ENCODE data around the gene CMIP. TPM values are rescaled to one million over a fixed set of nuclear protein-coding genes. Genes with fewer than 3 reads are reported as not detected.

CMIP gene
- polyA plus RNA-seq, 3 donors from 2014 or later: 0.53 to 1.7 TPM; not detected in 1

- Mint-ChIP-seq H3K27me3 (ENCODE audit: low read depth in 3 of 3) (peaks cover 2 to 10% (median 5%) of the 10 kb centered on the region in 3 donors), H3K27ac (peak overlapping the region; percentile 52 to 88 (median 80)), H3K4me1 (peaks cover 80 to 84% of the 10 kb centered on the region in 2 donors), H3K36me3 (peaks cover 1 to 4% (median 4%) of the 10 kb centered on the region in 3 donors), H3K4me3 (peak overlapping the region in 3 of 5 donors; percentile 2 to 27 (median 6)), H3K9me3 (no peaks in the 10 kb centered on the region)
- DNase-seq: no peak
Observed at GRCh38 chr16:81553080-81553813, 108.6 kb downstream of the CMIP start.

- no peak for DNase-seq
- H3K36me3 Mint-ChIP-seq: peaks cover 4% of the 10 kb centered on the region in 3 donors
- H3K4me1 Mint-ChIP-seq: peaks cover 87% of the 10 kb centered on the region in 2 donors
- H3K9me3 Mint-ChIP-seq: no peaks in the 10 kb centered on the region
- H3K4me3 Mint-ChIP-seq: peak overlapping the region in 4 of 5 donors; percentile 16 to 40 (median 36)
- H3K27me3 Mint-ChIP-seq (ENCODE audit: low read depth in 3 of 3): peaks cover 2 to 10% (median 5%) of the 10 kb centered on the region in 3 donors
- H3K27ac Mint-ChIP-seq: peak overlapping the region; percentile 78 to 89 (median 86)
Observed at GRCh38 chr16:81553814-81554675, 109.4 kb downstream of the CMIP start.

GRCh38 chr16:81554979-81555378, 110.4 kb downstream of the CMIP start:
- H3K9me3 Mint-ChIP-seq: no peaks in the 10 kb centered on the region
- peaks cover 85 to 92% of the 10 kb centered on the region in 2 donors for H3K4me1 Mint-ChIP-seq
- H3K27ac Mint-ChIP-seq: peak overlapping the region; percentile 46 to 89 (median 68)
- peaks cover 0 to 8% (median 5%) of the 10 kb centered on the region in 3 donors for H3K27me3 Mint-ChIP-seq (ENCODE audit: low read depth in 3 of 3)
- H3K4me3 Mint-ChIP-seq: no peak overlapping the region
- DNase-seq: no peak
- H3K36me3 Mint-ChIP-seq: peaks cover 4% of the 10 kb centered on the region in 3 donors

GRCh38 chr16:81555660-81556059, 111.1 kb downstream of the CMIP start:
- Mint-ChIP-seq H3K4me3 (no peak overlapping the region), H3K9me3 (no peaks in the 10 kb centered on the region), H3K36me3 (peaks cover 4% of the 10 kb centered on the region in 3 donors), H3K27ac (peak overlapping the region; percentile 74 to 90 (median 84)), H3K27me3 (ENCODE audit: low read depth in 3 of 3) (peaks cover 0 to 8% (median 5%) of the 10 kb centered on the region in 3 donors), H3K4me1 (peaks cover 82 to 88% of the 10 kb centered on the region in 2 donors)
- no peak for DNase-seq

- Mint-ChIP-seq H3K27ac (peak overlapping the region; percentile 68 to 90 (median 85)), H3K4me1 (peaks cover 78 to 86% of the 10 kb centered on the region in 2 donors), H3K27me3 (ENCODE audit: low read depth in 3 of 3) (peaks cover 0 to 8% (median 8%) of the 10 kb centered on the region in 3 donors), H3K9me3 (no peaks in the 10 kb centered on the region), H3K4me3 (peak overlapping the region in 4 of 5 donors; percentile 36 to 54 (median 40)), H3K36me3 (peaks cover 4% of the 10 kb centered on the region in 3 donors)
- DNase-seq: peak; percentile 41 to 58 (median 47)
Observed at GRCh38 chr16:81556715-81557284, 112.2 kb downstream of the CMIP start.

- Mint-ChIP-seq H3K27me3 (ENCODE audit: low read depth in 3 of 3) (peaks cover 0 to 7% (median 4%) of the 10 kb centered on the region in 3 donors), H3K4me1 (peaks cover 72 to 82% of the 10 kb centered on the region in 2 donors), H3K4me3 (peak overlapping the region in 3 of 5 donors; percentile 9 to 24 (median 23)), H3K9me3 (no peaks in the 10 kb centered on the region), H3K27ac (peak overlapping the region in 5 of 6 donors; percentile 39 to 84 (median 55)), H3K36me3 (peaks cover 4% of the 10 kb centered on the region in 3 donors)
- no peak for DNase-seq
Observed at GRCh38 chr16:81558077-81558443, 113.5 kb downstream of the CMIP start.

GRCh38 chr16:81558444-81559175, 114.0 kb downstream of the CMIP start:
- H3K27ac Mint-ChIP-seq: peak overlapping the region in 5 of 6 donors; percentile 39 to 84 (median 60)
- H3K4me1 Mint-ChIP-seq: peaks cover 72 to 82% of the 10 kb centered on the region in 2 donors

GRCh38 chr16:81560979-81561657, 116.5 kb downstream of the CMIP start:
- DNase-seq: no peak
- H3K9me3 Mint-ChIP-seq: no peaks in the 10 kb centered on the region
- H3K4me1 Mint-ChIP-seq: peaks cover 57 to 69% of the 10 kb centered on the region in 2 donors
- H3K27me3 Mint-ChIP-seq (ENCODE audit: low read depth in 3 of 3): peaks cover 0 to 4% (median 1%) of the 10 kb centered on the region in 3 donors
- no peak overlapping the region for H3K4me3 Mint-ChIP-seq
- peak overlapping the region; percentile 37 to 85 (median 66) for H3K27ac Mint-ChIP-seq
- peaks cover 4% of the 10 kb centered on the region in 3 donors for H3K36me3 Mint-ChIP-seq

More at GRCh38 chr16:81558444-81559175, 114.0 kb downstream of the CMIP start:
- Mint-ChIP-seq H3K27me3 (ENCODE audit: low read depth in 3 of 3) (peaks cover 0 to 5% (median 4%) of the 10 kb centered on the region in 3 donors), H3K36me3 (peaks cover 4% of the 10 kb centered on the region in 3 donors), H3K4me3 (no peak overlapping the region), H3K9me3 (no peaks in the 10 kb centered on the region)
- peak in 2 of 3 donors; percentile 22 to 36 for DNase-seq

GRCh38 chr16:81562174-81562849, 117.7 kb downstream of the CMIP start:
- H3K27ac Mint-ChIP-seq: peak overlapping the region in 3 of 6 donors; percentile 27 to 85 (median 50)

GRCh38 chr16:81562926-81563325, 118.3 kb downstream of the CMIP start:
- Mint-ChIP-seq H3K4me3 (no peak overlapping the region), H3K27ac (peak overlapping the region in 2 of 6 donors; percentile 45), H3K9me3 (no peaks in the 10 kb centered on the region), H3K27me3 (ENCODE audit: low read depth in 3 of 3) (peaks cover 0 to 4% (median 3%) of the 10 kb centered on the region in 3 donors), H3K4me1 (peaks cover 49 to 65% of the 10 kb centered on the region in 2 donors), H3K36me3 (peaks cover 4 to 5% (median 4%) of the 10 kb centered on the region in 3 donors)
- no peak for DNase-seq

More at GRCh38 chr16:81562174-81562849, 117.7 kb downstream of the CMIP start:
- no peak for DNase-seq
- no peaks in the 10 kb centered on the region for H3K9me3 Mint-ChIP-seq
- H3K4me3 Mint-ChIP-seq: no peak overlapping the region
- peaks cover 0 to 4% (median 3%) of the 10 kb centered on the region in 3 donors for H3K27me3 Mint-ChIP-seq (ENCODE audit: low read depth in 3 of 3)
- H3K4me1 Mint-ChIP-seq: peaks cover 47 to 65% of the 10 kb centered on the region in 2 donors
- peaks cover 4 to 5% (median 4%) of the 10 kb centered on the region in 3 donors for H3K36me3 Mint-ChIP-seq

GRCh38 chr16:81564421-81564911, 119.9 kb downstream of the CMIP start:
- Mint-ChIP-seq H3K9me3 (no peaks in the 10 kb centered on the region), H3K27ac (peak overlapping the region in 4 of 6 donors; percentile 9 to 82 (median 11)), H3K36me3 (peaks cover 0 to 5% (median 4%) of the 10 kb centered on the region in 3 donors), H3K27me3 (ENCODE audit: low read depth in 3 of 3) (peaks cover 0 to 7% (median 3%) of the 10 kb centered on the region in 3 donors), H3K4me3 (no peak overlapping the region), H3K4me1 (peaks cover 50 to 66% of the 10 kb centered on the region in 2 donors)
- no peak for DNase-seq
